ENCODE data around the gene NFYA. TPM values are rescaled to one million over a fixed set of nuclear protein-coding genes. Genes with fewer than 3 reads are reported as not detected.

NFYA gene
- total RNA-seq, 1 experiment from 2014 or later = 25.7 TPM

DNA sequence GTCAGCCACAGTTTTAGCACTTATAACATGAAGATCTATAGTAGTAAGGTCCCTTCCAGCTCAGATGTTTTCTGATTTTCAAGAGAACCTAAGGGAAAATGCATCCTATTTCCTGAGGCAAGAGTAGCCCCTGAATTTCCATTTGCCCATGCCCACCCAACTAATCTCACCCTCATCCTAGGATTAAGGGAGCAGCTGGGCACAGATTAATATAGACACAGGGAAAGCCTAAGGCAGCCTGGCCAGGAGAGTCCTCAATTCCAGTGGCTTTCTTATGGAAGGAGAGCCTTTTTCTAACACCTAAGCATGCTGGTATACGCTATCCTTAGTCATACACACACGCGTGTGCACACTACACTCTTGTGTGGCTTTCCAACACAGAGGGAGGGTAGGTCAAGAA is 18.3 kb upstream of the NFYA start:
- H3K9me3 ChIP-seq = no peaks in the 10 kb centered on the region
- no peak for DNase-seq
- H3K36me3 Mint-ChIP-seq (ENCODE audit: insufficient read depth, unreplicated experiment) = no peaks in the 10 kb centered on the region
- H3K9me3 Mint-ChIP-seq (ENCODE audit: unreplicated experiment) = no peaks in the 10 kb centered on the region
- H3K4me3 Mint-ChIP-seq (ENCODE audit: unreplicated experiment) = peak overlapping the region; percentile 31
- ChIA-PET CTCF (interaction anchor here (1.5 kb wide), 1 partner anchor 10 kb away, joined by 4 read pairs; no protein-coding TSS in a partner anchor), POLR2A (interaction anchor here (1.1 kb wide), 1 partner anchor 18 kb away, joined by 5 read pairs; the partner anchor contains the start of genes NFYA and OARD1)
- TF ChIP-seq, protein P1, sequence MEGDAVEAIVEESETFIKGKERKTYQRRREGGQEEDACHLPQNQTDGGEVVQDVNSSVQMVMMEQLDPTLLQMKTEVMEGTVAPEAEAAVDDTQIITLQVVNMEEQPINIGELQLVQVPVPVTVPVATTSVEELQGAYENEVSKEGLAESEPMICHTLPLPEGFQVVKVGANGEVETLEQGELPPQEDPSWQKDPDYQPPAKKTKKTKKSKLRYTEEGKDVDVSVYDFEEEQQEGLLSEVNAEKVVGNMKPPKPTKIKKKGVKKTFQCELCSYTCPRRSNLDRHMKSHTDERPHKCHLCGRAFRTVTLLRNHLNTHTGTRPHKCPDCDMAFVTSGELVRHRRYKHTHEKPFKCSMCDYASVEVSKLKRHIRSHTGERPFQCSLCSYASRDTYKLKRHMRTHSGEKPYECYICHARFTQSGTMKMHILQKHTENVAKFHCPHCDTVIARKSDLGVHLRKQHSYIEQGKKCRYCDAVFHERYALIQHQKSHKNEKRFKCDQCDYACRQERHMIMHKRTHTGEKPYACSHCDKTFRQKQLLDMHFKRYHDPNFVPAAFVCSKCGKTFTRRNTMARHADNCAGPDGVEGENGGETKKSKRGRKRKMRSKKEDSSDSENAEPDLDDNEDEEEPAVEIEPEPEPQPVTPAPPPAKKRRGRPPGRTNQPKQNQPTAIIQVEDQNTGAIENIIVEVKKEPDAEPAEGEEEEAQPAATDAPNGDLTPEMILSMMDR (IDR thresholded peaks at IDR 0.05; ENCODE audit: insufficient read depth in 1 of 2, low read depth in 1 of 2, low read length in 1 of 2, severe bottlenecking in 1 of 2, unreplicated experiment in 1 of 2) = no peak
- H3K27ac Mint-ChIP-seq (ENCODE audit: unreplicated experiment) = peak overlapping the region; percentile 65
- intact Hi-C loops (cut with micrococcal nuclease; ENCODE audit: unreplicated experiment) = no loop called here
- H3K4me1 ChIP-seq = peaks cover 96% of the 10 kb centered on the region
- no peaks in the 10 kb centered on the region for H3K27me3 Mint-ChIP-seq (ENCODE audit: insufficient read depth, unreplicated experiment)
- no peak overlapping the region for H3K4me3 ChIP-seq (ENCODE audit: low read depth, low read length)
- no peaks in the 10 kb centered on the region for H3K36me3 ChIP-seq (ENCODE audit: control insufficient read depth, insufficient read depth, low read length)
- H3K27me3 ChIP-seq (replicated peaks; ENCODE audit: control insufficient read depth, insufficient read depth, low read length) = no peaks in the 10 kb centered on the region
- BruUV-seq (replicated peaks) = no TSS peak
- H3K4me1 Mint-ChIP-seq (ENCODE audit: low read depth, unreplicated experiment) = peaks cover 76% of the 10 kb centered on the region

DNA sequence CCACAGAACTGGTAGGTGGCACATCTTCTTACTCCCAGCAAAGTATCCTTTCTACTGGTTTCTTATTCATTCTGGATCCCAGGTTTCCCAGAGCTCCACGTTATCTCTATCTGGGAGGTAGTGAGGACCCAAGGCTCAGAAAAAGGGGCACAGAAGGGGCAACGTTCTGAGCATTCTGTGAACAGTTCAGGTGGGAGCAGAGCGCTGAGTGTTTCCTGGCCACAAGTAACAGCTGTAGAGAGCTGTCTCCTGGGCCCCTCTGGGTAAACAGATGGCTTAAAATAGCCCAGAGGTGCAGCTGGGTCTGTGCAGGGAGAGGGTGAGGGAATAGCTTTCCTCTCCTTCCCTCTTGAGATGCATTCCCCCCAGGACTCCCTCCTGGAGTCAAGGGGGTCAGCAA is 17.6 kb upstream of the NFYA start:
- no peak for DNase-seq
- CTCF ChIA-PET = interaction anchor here (1.4 to 1.5 kb wide), 2 partner anchors 9 to 16 kb away, joined by 4 to 5 read pairs; partner anchors contain the start of gene UNC5CL

DNA sequence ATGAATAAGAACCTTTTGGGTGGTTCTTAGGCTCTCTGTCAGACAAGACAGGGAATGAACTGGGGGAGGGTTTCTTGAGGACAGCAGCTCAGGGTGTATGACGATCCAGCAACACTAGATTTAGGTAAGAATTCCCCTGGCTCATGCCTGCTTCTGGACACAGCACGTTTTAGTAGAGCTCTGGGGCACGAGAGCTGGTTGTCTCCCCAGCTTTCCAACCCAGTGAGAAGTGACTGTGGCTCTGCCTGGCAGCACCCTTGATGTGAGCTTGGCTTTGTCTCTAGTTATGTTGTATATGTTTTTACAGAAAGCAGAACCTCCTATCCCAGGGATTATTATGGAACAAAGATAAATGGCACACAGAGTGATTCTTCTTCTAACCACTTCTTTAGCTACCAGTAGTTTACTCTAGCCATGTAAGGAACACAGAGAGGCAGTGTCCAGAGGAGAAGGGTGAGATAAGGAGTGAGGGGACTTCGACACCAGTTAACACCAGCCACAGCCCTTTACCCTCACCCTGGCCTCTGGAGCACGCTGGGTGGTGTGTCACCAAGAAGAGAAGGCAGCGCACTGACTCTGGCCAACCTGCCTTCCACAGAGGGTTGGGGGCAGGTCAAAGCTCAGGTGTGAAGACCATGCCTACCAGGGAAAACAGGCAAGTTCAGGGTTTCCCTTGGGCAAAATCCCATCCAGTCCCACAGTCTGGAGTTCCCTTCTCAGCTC is 15.8 kb upstream of the NFYA start:
- Mint-ChIP-seq H3K36me3 (ENCODE audit: insufficient read depth, unreplicated experiment) (peaks cover 20% of the 10 kb centered on the region), H3K27ac (ENCODE audit: unreplicated experiment) (peak overlapping the region; percentile 65), H3K4me1 (ENCODE audit: low read depth, unreplicated experiment) (peaks cover 78% of the 10 kb centered on the region), H3K27me3 (ENCODE audit: insufficient read depth, unreplicated experiment) (no peaks in the 10 kb centered on the region), H3K9me3 (ENCODE audit: unreplicated experiment) (peaks cover 9% of the 10 kb centered on the region), H3K4me3 (ENCODE audit: unreplicated experiment) (peak overlapping the region; percentile 7)
- no TSS peak for BruUV-seq (replicated peaks)
- no peaks in the 10 kb centered on the region for H3K36me3 ChIP-seq (ENCODE audit: control insufficient read depth, insufficient read depth, low read length)
- no peaks in the 10 kb centered on the region for H3K9me3 ChIP-seq
- TF ChIP-seq, protein P1 (IDR thresholded peaks at IDR 0.05; ENCODE audit: insufficient read depth in 1 of 2, low read depth in 1 of 2, low read length in 1 of 2, severe bottlenecking in 1 of 2, unreplicated experiment in 1 of 2) = no peak
- H3K27me3 ChIP-seq (replicated peaks; ENCODE audit: control insufficient read depth, insufficient read depth, low read length) = no peaks in the 10 kb centered on the region
- POLR2A ChIA-PET = interaction anchor here (2.6 kb wide), 1 partner anchor 15 kb away, joined by 8 read pairs; the partner anchor contains the start of genes NFYA and OARD1
- intact Hi-C loops (cut with micrococcal nuclease; ENCODE audit: unreplicated experiment) = no loop called here
- CTCF ChIA-PET = no interaction called here
- H3K4me3 ChIP-seq (ENCODE audit: low read depth, low read length) = no peak overlapping the region
- peaks cover 94% of the 10 kb centered on the region for H3K4me1 ChIP-seq
- DNase-seq = peak in 1 of 2 experiments; percentile 73

More for the DNA sequence above, 17.6 kb upstream of the NFYA start:
- Histone ChIP-seq H3K4me1 (peaks cover 96% of the 10 kb centered on the region), H3K4me3 (ENCODE audit: low read depth, low read length) (no peak overlapping the region), H3K27me3 (replicated peaks; ENCODE audit: control insufficient read depth, insufficient read depth, low read length) (no peaks in the 10 kb centered on the region), H3K36me3 (ENCODE audit: control insufficient read depth, insufficient read depth, low read length) (no peaks in the 10 kb centered on the region), H3K9me3 (no peaks in the 10 kb centered on the region)
- Mint-ChIP-seq H3K27me3 (ENCODE audit: insufficient read depth, unreplicated experiment) (no peaks in the 10 kb centered on the region), H3K36me3 (ENCODE audit: insufficient read depth, unreplicated experiment) (peaks cover 4% of the 10 kb centered on the region), H3K4me1 (ENCODE audit: low read depth, unreplicated experiment) (peaks cover 76% of the 10 kb centered on the region), H3K4me3 (ENCODE audit: unreplicated experiment) (peak overlapping the region; percentile 31), H3K9me3 (ENCODE audit: unreplicated experiment) (peaks cover 5% of the 10 kb centered on the region), H3K27ac (ENCODE audit: unreplicated experiment) (peak overlapping the region; percentile 65)
- POLR2A ChIA-PET = interaction anchor here (0.6 to 1.1 kb wide), 2 partner anchors 17 to 57 kb away, joined by 3 to 5 read pairs; partner anchors contain the start of genes NFYA and OARD1
- TF ChIP-seq, protein P1 (IDR thresholded peaks at IDR 0.05; ENCODE audit: insufficient read depth in 1 of 2, low read depth in 1 of 2, low read length in 1 of 2, severe bottlenecking in 1 of 2, unreplicated experiment in 1 of 2) = no peak
- no TSS peak for BruUV-seq (replicated peaks)
- intact Hi-C loops (cut with micrococcal nuclease; ENCODE audit: unreplicated experiment) = no loop called here

All from Caco-2 (cell line).